ENCODE results near the gene PNPLA1. TPM values are rescaled to one million over a fixed set of nuclear protein-coding genes. Genes with fewer than 3 reads are reported as not detected.

The PNPLA1 gene
- total RNA-seq, 1 experiment from 2014 or later = 0.10 TPM

GRCh38 chr6:36357872-36358225, 88.0 kb downstream of the PNPLA1 start:
- peaks cover 0 to 9% of the 10 kb centered on the region in 2 experiments; a peak in 2 of 4 replicates for H3K4me1 ChIP-seq (ENCODE audit: control insufficient read depth in 1 of 2, insufficient read depth in 2 of 2, low read length in 2 of 2)
- no peak overlapping the region for H3K27ac ChIP-seq (ENCODE audit: low read depth, low read length)
- no peaks in the 10 kb centered on the region for H4K20me1 ChIP-seq (ENCODE audit: insufficient read depth)
- intact Hi-C loops (cut with micrococcal nuclease) = no loop called here
- ChIA-PET CTCF (interaction anchor here (2.0 kb wide), 2 partner anchors 17 to 56 kb away, joined by 9 to 10 read pairs; no protein-coding TSS in a partner anchor), RAD21 (ENCODE audit: low non-redundant PET in 1 of 2, low total read pairs in 2 of 2, uncharacterized antibody in 2 of 2, unreplicated experiment in 2 of 2) (interaction anchor here in 1 of 2 experiments (0.6 kb wide), 1 partner anchor 161 kb away, joined by 3 read pairs; no protein-coding TSS in a partner anchor), POLR2A (interaction anchor here (1.6 kb wide), 1 partner anchor 17 kb away, joined by 4 read pairs; no protein-coding TSS in a partner anchor)
- H3K79me2 ChIP-seq (ENCODE audit: insufficient read depth, low read length) = no peaks in the 10 kb centered on the region
- no peak for TF ChIP-seq SRF (IDR thresholded peaks at IDR 0.05; ENCODE audit: low read depth)
- no peak for TF ChIP-seq EZH2 (IDR thresholded peaks at IDR 0.05)
- TF ChIP-seq POLR2AphosphoS5 (IDR thresholded peaks at IDR 0.05; ENCODE audit: low read depth, low read length) = no peak
- no peak for TF ChIP-seq EZH2phosphoT487 (IDR thresholded peaks at IDR 0.05; ENCODE audit: borderline replicate concordance)
- no peak for TF ChIP-seq SIN3A (IDR thresholded peaks at IDR 0.05; ENCODE audit: low read depth)
- TF ChIP-seq TCF7L2 (IDR thresholded peaks at IDR 0.05; ENCODE audit: borderline replicate concordance, extremely low read depth, insufficient read depth, insufficient read length) = no peak
- no peak for TF ChIP-seq ZFX (IDR thresholded peaks at IDR 0.05)
- no peak for TF ChIP-seq POLR2A (IDR thresholded peaks at IDR 0.05; ENCODE audit: borderline replicate concordance, extremely low read depth, insufficient read depth, insufficient read length)
- TF ChIP-seq RAD21 (IDR thresholded peaks at IDR 0.05; ENCODE audit: low read depth) = no peak
- TF ChIP-seq FOSL1 (IDR thresholded peaks at IDR 0.05; ENCODE audit: low read depth) = no peak
- no peak for TF ChIP-seq YY1 (IDR thresholded peaks at IDR 0.05; ENCODE audit: extremely low read depth, insufficient replicate concordance, low read depth, low read length)
- TF ChIP-seq CTCF (IDR thresholded peaks at IDR 0.05 in 2 of 3, conservative IDR thresholded peaks at IDR 0.05 in 1 of 3; ENCODE audit: borderline replicate concordance in 1 of 3, insufficient read depth in 1 of 3, low read depth in 2 of 3, low read length in 2 of 3) = no peak
- TF ChIP-seq ATF3 (IDR thresholded peaks at IDR 0.05) = no peak
- TF ChIP-seq MAX (IDR thresholded peaks at IDR 0.05) = no peak
- TF ChIP-seq CBX3 (IDR thresholded peaks at IDR 0.05; ENCODE audit: low read depth) = no peak
- H2AFZ ChIP-seq (ENCODE audit: low read depth, low read length, poor library complexity, severe bottlenecking) = no peak overlapping the region
- H3K4me3 ChIP-seq (replicated peaks in 1 of 2; ENCODE audit: low read depth in 1 of 2, low read length in 2 of 2) = no peak overlapping the region
- no peaks in the 10 kb centered on the region for H3K9me3 ChIP-seq (ENCODE audit: control insufficient read depth in 1 of 2, insufficient read depth in 1 of 2, low read depth in 1 of 2, low read length in 2 of 2)
- H3K27me3 ChIP-seq (ENCODE audit: insufficient read depth, low read length) = no peaks in the 10 kb centered on the region
- no TSS peak for BruUV-seq (replicated peaks)
- no peak overlapping the region for H3K4me2 ChIP-seq (ENCODE audit: low read length)
- ATAC-seq (no peak), DNase-seq (ENCODE audit: low read depth, low spot score) (no peak)
- no peaks in the 10 kb centered on the region for H3K36me3 ChIP-seq (ENCODE audit: control insufficient read depth in 1 of 2, insufficient read depth in 2 of 2, low read length in 2 of 2)
- no peaks in the 10 kb centered on the region for H3K9me2 ChIP-seq (ENCODE audit: insufficient read depth)
- H3K9ac ChIP-seq (ENCODE audit: low read length) = no peak overlapping the region

Other genes with a start within 250 kb of the PNPLA1 start
- gene SLC26A8, start 245.4 kb upstream of the PNPLA1 start, total RNA-seq (2021; ENCODE audit: unreplicated experiment) = not detected
- 34.2 TPM for gene MAPK14, start 242.3 kb upstream of the PNPLA1 start, total RNA-seq (2021; ENCODE audit: unreplicated experiment)
- gene MAPK13, start 139.5 kb upstream of the PNPLA1 start, total RNA-seq (2021; ENCODE audit: unreplicated experiment) = 47.3 TPM
- gene BRPF3, start 73.3 kb upstream of the PNPLA1 start, total RNA-seq (2021; ENCODE audit: unreplicated experiment) = 20.3 TPM
- gene BNIP5, start 66.8 kb downstream of the PNPLA1 start, total RNA-seq (2021; ENCODE audit: unreplicated experiment) = not detected
- 1.0 TPM for gene ETV7, start 117.6 kb downstream of the PNPLA1 start, total RNA-seq (2021; ENCODE audit: unreplicated experiment)
- gene PXT1, start 172.8 kb downstream of the PNPLA1 start, total RNA-seq (2021; ENCODE audit: unreplicated experiment) = 0.17 TPM
- 23.7 TPM for gene KCTD20, start 172.9 kb downstream of the PNPLA1 start, total RNA-seq (2021; ENCODE audit: unreplicated experiment)

Data from HCT116 (cell line).